B cell (primary cell): Measurements from ENCODE around the gene CALD1. TPM values are rescaled to one million over a fixed set of nuclear protein-coding genes. Genes with fewer than 3 reads are reported as not detected.

Experiments used
- ATAC-seq: fragments of 200-7000 bp; cut with Tn5 transposase; one replicate; pipeline ENCODE4 v1.10.0; 2021; ENCODE audit warnings: low read depth, mild to moderate bottlenecking, moderate number of reproducible peaks, moderate library complexity
- CTCF ChIA-PET: fragments of 350-600 bp; sonication (Branson Sonifier 250); formaldehyde crosslinking; loops from one replicate; lab custom pipeline; 2021; ENCODE audit warnings: antibody characterized with exemption, inconsistent platforms; lab: Charles Lee
- POLR2A ChIA-PET: fragments of 350-600 bp; sonication (Branson Sonifier 250); formaldehyde crosslinking; loops from one replicate; lab custom pipeline; 2021; ENCODE audit warnings: antibody characterized with exemption; lab: Charles Lee
- DNase-seq: peaks from one replicate; pipeline ENCODE4 v3.0.0; 2013
- H2AFZ ChIP-seq: 2 replicates; pipeline ENCODE4 v1.6.1; 2012; ENCODE audit warnings: mild to moderate bottlenecking, low read depth, low read length; ENCODE audit not compliant: insufficient read depth, poor library complexity, severe bottlenecking
- H3K27ac ChIP-seq, 2 donors: 1 replicate in 1 of 2; 2 replicates in 1 of 2; pipeline ENCODE4 v1.5.1; 2012 to 2013; ENCODE audit warnings: low read length in 2 of 2, mild to moderate bottlenecking in 2 of 2, moderate library complexity in 1 of 2
- H3K27me3 ChIP-seq, 4 experiments: fragments of 200-600 bp in 1 of 4; sonication (generic) in 1 of 4; replicated peaks in 1 of 4; 1 replicate in 2 of 4; 2 replicates in 2 of 4; pipeline versions ENCODE4 v1.6.1 to v1.7.0; 2013 to 2016; ENCODE audit warnings: low read length in 3 of 4, mild to moderate bottlenecking in 2 of 4, mixed read lengths in 1 of 4, moderate library complexity in 1 of 4; ENCODE audit not compliant: insufficient read depth in 4 of 4, control insufficient read depth in 3 of 4; ENCODE audit errors: control extremely low read depth in 1 of 4
- H3K36me3 ChIP-seq, 2 experiments: replicated peaks in 1 of 2; 1 replicate in 1 of 2; 2 replicates in 1 of 2; pipeline versions ENCODE4 v1.6.1 to v1.7.1; 2013; ENCODE audit warnings: low read length in 1 of 2; ENCODE audit not compliant: insufficient read depth in 2 of 2, control insufficient read depth in 1 of 2; ENCODE audit errors: control extremely low read depth in 1 of 2, extremely low read depth in 1 of 2
- H3K4me1 ChIP-seq, 2 donors: fragments of 200-600 bp in 1 of 2; sonication (generic) in 1 of 2; 1 replicate in 1 of 2; 2 replicates in 1 of 2; pipeline versions ENCODE4 v1.5.1 to v1.6.1; 2013 to 2017; ENCODE audit warnings: low read length in 2 of 2; ENCODE audit not compliant: control insufficient read depth in 2 of 2, insufficient read depth in 2 of 2
- H3K4me2 ChIP-seq: replicated peaks from 2 replicates; pipeline ENCODE3; 2012; ENCODE audit warnings: mild to moderate bottlenecking, low read depth, low read length; ENCODE audit not compliant: poor library complexity, severe bottlenecking
- H3K4me3 ChIP-seq, 5 experiments: fragments of 200-600 bp in 1 of 5; sonication (generic) in 1 of 5; 1 replicate in 3 of 5; 2 replicates in 2 of 5; pipeline versions ENCODE4 v1.5.1 to v1.7.0; 2011 to 2016; ENCODE audit warnings: low read length in 4 of 5, mild to moderate bottlenecking in 4 of 5, low read depth in 2 of 5, control low read depth in 1 of 5, moderate library complexity in 1 of 5; ENCODE audit not compliant: insufficient read depth in 1 of 5; ENCODE audit errors: control extremely low read depth in 1 of 5, extremely low read depth in 1 of 5
- H3K79me2 ChIP-seq: fragments of 200-600 bp; sonication (generic); one replicate; pipeline ENCODE4 v1.6.0; 2016; ENCODE audit warnings: low read length; ENCODE audit not compliant: control insufficient read depth, insufficient read depth
- H3K9ac ChIP-seq: fragments of 200-600 bp; sonication (generic); 2 replicates; pipeline ENCODE4 v1.6.1; 2017; ENCODE audit warnings: mild to moderate bottlenecking, low read length, moderate library complexity
- H3K9me3 ChIP-seq, 3 donors: one replicate each; pipeline versions ENCODE4 v1.6.1 to v1.7.1; 2013; ENCODE audit warnings: low read length in 2 of 3; ENCODE audit not compliant: control insufficient read depth in 2 of 3, insufficient read depth in 1 of 3; ENCODE audit errors: control extremely low read depth in 1 of 3
- H4K20me1 ChIP-seq: 2 replicates; pipeline ENCODE4 v1.6.0; 2012; ENCODE audit warnings: mild to moderate bottlenecking, low read length; ENCODE audit not compliant: insufficient read depth, control insufficient read depth, poor library complexity, severe bottlenecking
- H3K27ac Mint-ChIP-seq: one replicate; pipeline ENCODE4 v1.8.0; 2021; ENCODE audit warnings: mixed read lengths
- H3K27me3 Mint-ChIP-seq: one replicate; pipeline ENCODE4 v1.8.0; 2021; ENCODE audit warnings: mixed read lengths
- H3K4me1 Mint-ChIP-seq: one replicate; pipeline ENCODE4 v1.8.0; 2021; ENCODE audit warnings: mixed read lengths
- H3K4me3 Mint-ChIP-seq: one replicate; pipeline ENCODE4 v1.8.0; 2021; ENCODE audit warnings: mixed read lengths
- H3K9me3 Mint-ChIP-seq: one replicate; pipeline ENCODE4 v1.8.0; 2022; ENCODE audit warnings: mixed read lengths; ENCODE audit not compliant: insufficient read depth
- CTCF ChIP-seq: fragments of 200-600 bp; IDR thresholded peaks from one replicate; pipeline ENCODE4 v1.8.0; 2022; ENCODE audit warnings: antibody characterized with exemption, mild to moderate bottlenecking
- EZH2 ChIP-seq: IDR thresholded peaks from 2 replicates; pipeline ENCODE4 v1.6.1; 2012; ENCODE audit warnings: borderline replicate concordance, low read depth, mild to moderate bottlenecking, moderate library complexity, low read length; ENCODE audit not compliant: insufficient read depth, poor library complexity, severe bottlenecking
- WGBS: methylation state at CpG from one replicate; pipeline ENCODE4 v1.1.5; 2013; ENCODE audit warnings: missing lambda C conversion rate; ENCODE audit not compliant: insufficient coverage; 5-methylcytosine and 5-hydroxymethylcytosine counted together
- intact Hi-C: fragments of 100-400 bp; cut with micrococcal nuclease; formaldehyde crosslinking; loops from one replicate; pipeline ENCODE4 v1.10.0; 2022
- polyA plus RNA-seq: library from polyadenylated mRNA; depleted of rRNA; stranded (reverse); fragments of >200 nt; gene quantifications from 2 replicates; pipeline ENCODE4 v1.2.3, GENCODE V29; 2012
- total RNA-seq, 2 donors: library from RNA; stranded (reverse); fragments of 120-200 nt in 1 of 2; gene quantifications; 1 replicate in 1 of 2; 2 replicates in 1 of 2; pipeline versions ENCODE4 v1.2.3 to v1.2.4, GENCODE V29; 2013 to 2022

CALD1 gene
- total and polyA plus RNA-seq, 2 donors (not counting 1 experiment from before 2014, with no cell fraction given): 0.18 to 0.69 TPM

GRCh38 chr7:134809616-134810015, 30.2 kb downstream of the CALD1 start:
- no peak for ATAC-seq
- CTCF ChIA-PET: no interaction called here

GRCh38 chr7:134811765-134812164, 32.3 kb downstream of the CALD1 start:
- Histone ChIP-seq H3K27ac (no peak overlapping the region), H3K4me2 (no peak overlapping the region), H3K79me2 (no peaks in the 10 kb centered on the region), H4K20me1 (no peaks in the 10 kb centered on the region), H3K27me3 (no peaks in the 10 kb centered on the region), H3K4me1 (no peaks in the 10 kb centered on the region), H3K9ac (no peak overlapping the region), H3K36me3 (no peaks in the 10 kb centered on the region), H3K4me3 (no peak overlapping the region), H2AFZ (no peak overlapping the region), H3K9me3 (no peaks in the 10 kb centered on the region)
- Mint-ChIP-seq H3K4me3 (no peak overlapping the region), H3K9me3 (no peaks in the 10 kb centered on the region), H3K27me3 (peaks cover 17% of the 10 kb centered on the region), H3K27ac (no peak overlapping the region), H3K4me1 (no peaks in the 10 kb centered on the region)
- CTCF ChIA-PET: no interaction called here
- intact Hi-C loops: no loop called here
- TF ChIP-seq EZH2: no peak
- TF ChIP-seq CTCF: no peak
- ATAC-seq (no peak), DNase-seq (no peak)
- POLR2A ChIA-PET: interaction anchor here (0.7 kb wide), 1 partner anchor 24 kb away, joined by 4 read pairs; no protein-coding TSS in a partner anchor
- no CpG with 5 or more reads among the region's 3 CpGs for WGBS

More at GRCh38 chr7:134809616-134810015, 30.2 kb downstream of the CALD1 start:
- no peaks in the 10 kb centered on the region for H4K20me1 ChIP-seq
- DNase-seq: no peak
- H3K9me3 ChIP-seq: no peaks in the 10 kb centered on the region
- H3K27ac ChIP-seq: no peak overlapping the region
- TF ChIP-seq EZH2: no peak
- no peak for TF ChIP-seq CTCF
- no peaks in the 10 kb centered on the region for H3K27me3 ChIP-seq
- intact Hi-C loops: no loop called here
- WGBS: no CpG with 5 or more reads among the region's 1 CpG
- POLR2A ChIA-PET: no interaction called here
- no peak overlapping the region for H3K27ac Mint-ChIP-seq
- no peak overlapping the region for H2AFZ ChIP-seq
- H3K4me3 ChIP-seq: no peak overlapping the region
- no peaks in the 10 kb centered on the region for H3K4me1 ChIP-seq
- no peaks in the 10 kb centered on the region for H3K4me1 Mint-ChIP-seq
- H3K27me3 Mint-ChIP-seq: peaks cover 22% of the 10 kb centered on the region
- no peak overlapping the region for H3K4me3 Mint-ChIP-seq
- H3K9me3 Mint-ChIP-seq: no peaks in the 10 kb centered on the region
- no peaks in the 10 kb centered on the region for H3K36me3 ChIP-seq
- no peaks in the 10 kb centered on the region for H3K79me2 ChIP-seq
- no peak overlapping the region for H3K9ac ChIP-seq
- no peak overlapping the region for H3K4me2 ChIP-seq
